ENCODE data around the gene ZNF140.
A peak's percentile ranks its signal among the peaks of the same experiment; 100 is the strongest.

Gene ZNF140

DNA sequence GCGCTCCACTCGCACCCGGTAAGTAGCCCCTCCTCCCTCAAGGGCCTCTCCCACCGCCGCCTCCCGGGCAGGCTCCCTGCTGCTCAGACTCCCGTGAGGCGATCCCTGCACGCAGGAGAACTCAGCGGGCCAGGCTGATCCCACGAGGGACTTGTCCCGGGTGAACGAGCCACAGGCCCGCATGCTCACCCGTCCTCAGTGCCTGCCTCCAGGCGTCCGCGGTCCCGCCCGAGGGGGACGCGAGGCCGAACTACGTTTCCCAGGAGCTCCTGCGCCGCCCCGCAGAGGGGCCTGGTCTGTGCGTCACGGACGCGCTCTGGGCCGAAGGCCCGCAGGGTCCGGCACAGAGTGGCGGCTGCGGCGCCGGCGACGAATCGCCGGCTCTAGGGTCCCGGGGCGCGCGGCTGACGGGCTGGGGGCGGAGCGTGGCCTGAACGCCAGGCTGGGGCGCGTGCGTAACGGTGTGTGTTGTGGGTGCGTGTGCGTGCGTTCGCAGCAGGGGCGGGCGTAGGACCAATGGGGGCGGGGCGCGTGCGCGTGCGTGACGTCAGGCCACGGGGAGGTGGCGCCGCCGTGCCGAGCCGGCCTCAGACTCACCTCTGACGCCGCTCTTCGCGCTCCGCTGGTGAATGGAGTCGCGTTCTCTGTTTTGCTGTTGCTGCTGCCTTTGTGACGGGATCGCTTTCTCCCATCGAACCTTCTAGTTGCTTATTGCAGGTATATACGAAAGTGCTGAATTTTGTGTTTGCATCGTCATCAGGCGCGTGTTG is 49.5 kb downstream of the ZNF140 start, which contains the start of the genes ZNF10 and ZNF891:
ZNF10 (plus strand) TSS at position 590 of the 770 bp plus-strand sequence. CDS start 13,866 bp downstream, outside the sequence.
ZNF891 (minus strand) TSS at position 237 of the 770 bp plus-strand sequence. CDS start 8,356 bp downstream, outside the sequence.
- DNase-seq (ENCODE audit: low read depth, low spot score), result peak; percentile 63

GRCh38 chr12:133130808-133131128 is 50.0 kb downstream of the ZNF140 start:
- DNase-seq (ENCODE audit: low read depth, low spot score), result no peak

DNA sequence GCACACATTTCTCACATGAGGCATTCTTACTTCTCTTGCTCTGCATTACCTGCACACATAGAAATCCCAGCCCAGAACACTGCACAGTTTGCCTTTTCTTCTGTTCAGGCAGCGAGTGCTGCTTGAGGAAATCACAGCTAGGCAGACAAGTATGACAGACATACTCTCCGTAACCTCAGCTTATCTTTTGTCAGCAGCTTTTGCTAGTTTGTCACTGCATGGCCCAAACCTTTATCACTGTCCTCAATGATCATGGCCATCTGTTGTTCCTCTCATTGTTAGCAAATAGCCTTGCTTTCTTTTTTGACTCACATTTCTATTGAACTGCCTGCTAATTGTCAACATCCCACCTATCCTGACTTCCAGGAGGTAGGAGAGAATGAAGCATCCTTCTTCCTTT is 55.0 kb downstream of the ZNF140 start:
- DNase-seq (ENCODE audit: low read depth, low spot score), result no peak

- no peak for DNase-seq (ENCODE audit: low read depth, low spot score)
Observed at GRCh38 chr12:133145981-133146380, 65.3 kb downstream of the ZNF140 start.

DNA sequence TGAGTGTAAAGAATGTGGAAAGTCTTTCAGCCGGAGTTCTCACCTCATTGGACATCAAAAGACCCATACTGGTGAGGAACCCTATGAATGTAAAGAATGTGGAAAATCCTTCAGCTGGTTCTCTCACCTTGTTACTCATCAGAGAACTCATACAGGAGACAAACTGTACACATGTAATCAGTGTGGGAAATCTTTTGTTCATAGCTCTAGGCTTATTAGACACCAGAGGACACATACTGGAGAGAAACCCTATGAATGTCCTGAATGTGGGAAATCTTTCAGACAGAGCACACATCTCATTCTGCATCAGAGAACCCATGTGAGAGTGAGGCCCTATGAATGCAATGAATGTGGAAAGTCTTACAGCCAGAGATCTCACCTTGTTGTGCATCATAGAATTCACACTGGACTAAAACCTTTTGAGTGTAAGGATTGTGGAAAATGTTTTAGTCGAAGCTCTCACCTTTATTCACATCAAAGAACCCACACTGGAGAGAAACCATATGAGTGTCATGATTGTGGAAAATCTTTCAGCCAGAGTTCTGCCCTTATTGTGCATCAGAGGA is 75.5 kb downstream of the ZNF140 start:
- DNase-seq (ENCODE audit: low read depth, low spot score), result no peak

Data from iPS DF 19.7 (cell line).